ENCODE results near the gene ARMH4. TPM values are rescaled to one million over a fixed set of nuclear protein-coding genes. Genes with fewer than 3 reads are reported as not detected.

The ARMH4 gene
- polyA plus RNA-seq, 3 donors from 2014 or later, result 1.8 TPM; not detected in 2

- Mint-ChIP-seq H3K27me3 (ENCODE audit: low read depth in 3 of 3) (peaks cover 0 to 4% (median 3%) of the 10 kb centered on the region in 3 donors), H3K36me3 (no peaks in the 10 kb centered on the region), H3K9me3 (no peaks in the 10 kb centered on the region), H3K4me1 (no peaks in the 10 kb centered on the region), H3K4me3 (no peak overlapping the region), H3K27ac (no peak overlapping the region)
- no peak for DNase-seq
Measured at GRCh38 chr14:57981817-57982560, 170.0 kb downstream of the ARMH4 start.

GRCh38 chr14:57979376-57980048, 172.5 kb downstream of the ARMH4 start:
- H3K27me3 Mint-ChIP-seq (ENCODE audit: low read depth in 3 of 3), result peaks cover 0 to 5% (median 2%) of the 10 kb centered on the region in 3 donors
- no peak for DNase-seq
- no peaks in the 10 kb centered on the region for H3K36me3 Mint-ChIP-seq
- no peak overlapping the region for H3K4me3 Mint-ChIP-seq
- H3K4me1 Mint-ChIP-seq, result no peaks in the 10 kb centered on the region
- H3K9me3 Mint-ChIP-seq, result peaks cover 0 to 4% (median 0%) of the 10 kb centered on the region in 6 donors
- H3K27ac Mint-ChIP-seq, result no peak overlapping the region

GRCh38 chr14:57976701-57977100, 175.3 kb downstream of the ARMH4 start:
- H3K4me3 Mint-ChIP-seq, result no peak overlapping the region
- H3K27ac Mint-ChIP-seq, result no peak overlapping the region
- H3K36me3 Mint-ChIP-seq, result no peaks in the 10 kb centered on the region
- DNase-seq, result no peak
- no peaks in the 10 kb centered on the region for H3K4me1 Mint-ChIP-seq
- H3K27me3 Mint-ChIP-seq (ENCODE audit: low read depth in 3 of 3), result peaks cover 0 to 2% (median 0%) of the 10 kb centered on the region in 3 donors
- H3K9me3 Mint-ChIP-seq, result peaks cover 0 to 4% (median 0%) of the 10 kb centered on the region in 6 donors

- Mint-ChIP-seq H3K4me3 (no peak overlapping the region), H3K9me3 (peaks cover 0 to 4% (median 0%) of the 10 kb centered on the region in 6 donors), H3K27ac (no peak overlapping the region)
Measured at GRCh38 chr14:57974896-57975295, 177.1 kb downstream of the ARMH4 start.

GRCh38 chr14:57970594-57970993, 181.4 kb downstream of the ARMH4 start:
- Mint-ChIP-seq H3K27me3 (ENCODE audit: low read depth in 3 of 3) (peaks cover 0 to 2% (median 0%) of the 10 kb centered on the region in 3 donors), H3K4me1 (no peaks in the 10 kb centered on the region), H3K9me3 (peaks cover 0 to 3% (median 0%) of the 10 kb centered on the region in 6 donors), H3K36me3 (no peaks in the 10 kb centered on the region), H3K27ac (no peak overlapping the region), H3K4me3 (no peak overlapping the region)
- DNase-seq, result no peak

More at GRCh38 chr14:57974896-57975295, 177.1 kb downstream of the ARMH4 start:
- Mint-ChIP-seq H3K27me3 (ENCODE audit: low read depth in 3 of 3) (peaks cover 0 to 2% (median 0%) of the 10 kb centered on the region in 3 donors), H3K4me1 (no peaks in the 10 kb centered on the region), H3K36me3 (no peaks in the 10 kb centered on the region)
- DNase-seq, result no peak

GRCh38 chr14:57970175-57970574, 181.8 kb downstream of the ARMH4 start:
- no peaks in the 10 kb centered on the region for H3K36me3 Mint-ChIP-seq
- peaks cover 0 to 3% (median 0%) of the 10 kb centered on the region in 6 donors for H3K9me3 Mint-ChIP-seq
- no peak for DNase-seq
- no peak overlapping the region for H3K4me3 Mint-ChIP-seq
- H3K4me1 Mint-ChIP-seq, result no peaks in the 10 kb centered on the region
- peaks cover 0 to 2% (median 0%) of the 10 kb centered on the region in 3 donors for H3K27me3 Mint-ChIP-seq (ENCODE audit: low read depth in 3 of 3)
- H3K27ac Mint-ChIP-seq, result no peak overlapping the region

- H3K9me3 Mint-ChIP-seq, result peaks cover 0 to 4% (median 0%) of the 10 kb centered on the region in 6 donors
- peaks cover 0 to 2% (median 0%) of the 10 kb centered on the region in 3 donors for H3K27me3 Mint-ChIP-seq (ENCODE audit: low read depth in 3 of 3)
- H3K4me1 Mint-ChIP-seq, result no peaks in the 10 kb centered on the region
- H3K4me3 Mint-ChIP-seq, result no peak overlapping the region
- DNase-seq, result no peak
- no peaks in the 10 kb centered on the region for H3K36me3 Mint-ChIP-seq
- no peak overlapping the region for H3K27ac Mint-ChIP-seq
Measured at GRCh38 chr14:57963071-57963470, 188.9 kb downstream of the ARMH4 start.

GRCh38 chr14:57962325-57963035, 189.5 kb downstream of the ARMH4 start:
- no peaks in the 10 kb centered on the region for H3K4me1 Mint-ChIP-seq
- no peak overlapping the region for H3K27ac Mint-ChIP-seq
- peaks cover 0 to 2% (median 0%) of the 10 kb centered on the region in 3 donors for H3K27me3 Mint-ChIP-seq (ENCODE audit: low read depth in 3 of 3)
- H3K9me3 Mint-ChIP-seq, result peaks cover 0 to 4% (median 0%) of the 10 kb centered on the region in 6 donors
- H3K4me3 Mint-ChIP-seq, result no peak overlapping the region
- DNase-seq, result no peak
- no peaks in the 10 kb centered on the region for H3K36me3 Mint-ChIP-seq

- DNase-seq, result no peak
- H3K27me3 Mint-ChIP-seq (ENCODE audit: low read depth in 3 of 3), result peaks cover 2 to 3% (median 2%) of the 10 kb centered on the region in 3 donors
- no peaks in the 10 kb centered on the region for H3K36me3 Mint-ChIP-seq
- H3K4me3 Mint-ChIP-seq, result no peak overlapping the region
- H3K9me3 Mint-ChIP-seq, result peaks cover 0 to 4% (median 2%) of the 10 kb centered on the region in 6 donors
- no peaks in the 10 kb centered on the region for H3K4me1 Mint-ChIP-seq
- H3K27ac Mint-ChIP-seq, result no peak overlapping the region
Measured at GRCh38 chr14:57961786-57962060, 190.3 kb downstream of the ARMH4 start.

- Mint-ChIP-seq H3K4me1 (no peaks in the 10 kb centered on the region), H3K36me3 (no peaks in the 10 kb centered on the region), H3K27me3 (ENCODE audit: low read depth in 3 of 3) (peaks cover 2 to 3% (median 2%) of the 10 kb centered on the region in 3 donors), H3K27ac (no peak overlapping the region), H3K9me3 (peaks cover 0 to 4% (median 2%) of the 10 kb centered on the region in 6 donors), H3K4me3 (no peak overlapping the region)
- no peak for DNase-seq
Measured at GRCh38 chr14:57960946-57961785, 190.8 kb downstream of the ARMH4 start.

- Mint-ChIP-seq H3K27me3 (ENCODE audit: low read depth in 3 of 3) (peaks cover 3 to 6% (median 4%) of the 10 kb centered on the region in 3 donors), H3K36me3 (no peaks in the 10 kb centered on the region), H3K4me1 (no peaks in the 10 kb centered on the region), H3K9me3 (peaks cover 0 to 12% (median 9%) of the 10 kb centered on the region in 6 donors), H3K4me3 (no peak overlapping the region), H3K27ac (no peak overlapping the region)
- no peak for DNase-seq
Measured at GRCh38 chr14:57957441-57957840, 194.6 kb downstream of the ARMH4 start.
